Lower lobe of right lung (tissue), 2 donors: ENCODE results near the gene FXYD7. TPM values are rescaled to one million over a fixed set of nuclear protein-coding genes. Genes with fewer than 3 reads are reported as not detected.

Experiments used
- ATAC-seq, 2 donors: fragments of 200-7000 bp; cut with Tn5 transposase; one replicate each; pipeline ENCODE4 v1.9.1; 2020 to 2022; ENCODE audit warnings: mild to moderate bottlenecking in 2 of 2, moderate library complexity in 2 of 2
- DNase-seq: peaks from one replicate; pipeline ENCODE4 v3.0.0-alpha.2; 2020
- H3K27ac ChIP-seq: fragments of 200-600 bp; one replicate; pipeline ENCODE4 v1.8.0; 2022
- H3K27me3 ChIP-seq: fragments of 200-600 bp; one replicate; pipeline ENCODE4 v1.8.0; 2022; ENCODE audit warnings: low read depth
- H3K36me3 ChIP-seq: fragments of 200-600 bp; one replicate; pipeline ENCODE4 v1.8.0; 2022; ENCODE audit warnings: mild to moderate bottlenecking
- H3K4me1 ChIP-seq: fragments of 200-600 bp; one replicate; pipeline ENCODE4 v1.8.0; 2022
- H3K4me3 ChIP-seq: fragments of 200-600 bp; one replicate; pipeline ENCODE4 v1.8.0; 2022; ENCODE audit warnings: mild to moderate bottlenecking
- H3K9me3 ChIP-seq: fragments of 200-600 bp; one replicate; pipeline ENCODE4 v1.8.0; 2022
- intact Hi-C: fragments of 100-400 bp; cut with DNase I; formaldehyde crosslinking; loops from one replicate; pipeline ENCODE4 v1.11.0; 2022
- total RNA-seq: library from RNA; stranded (reverse); fragmentation: NEBNext Ultra II Directional; extraction: Animal tissue kit (Norgen Biotek cat#: 25700); gene quantifications from one replicate; pipeline ENCODE4 v1.2.1, GENCODE V29; 2021
- TF ChIP-seq, protein P1 (sequence below): fragments of 200-600 bp; IDR thresholded peaks from one replicate; pipeline ENCODE4 v1.8.0; 2022; ENCODE audit warnings: antibody characterized with exemption, mild to moderate bottlenecking
- donor health status: DM: no; HTN: yes; CAD: no; lungs with severe emphysema.

The FXYD7 gene
- total RNA-seq, 1 donor from 2014 or later = not detected

- TF ChIP-seq, protein P1, sequence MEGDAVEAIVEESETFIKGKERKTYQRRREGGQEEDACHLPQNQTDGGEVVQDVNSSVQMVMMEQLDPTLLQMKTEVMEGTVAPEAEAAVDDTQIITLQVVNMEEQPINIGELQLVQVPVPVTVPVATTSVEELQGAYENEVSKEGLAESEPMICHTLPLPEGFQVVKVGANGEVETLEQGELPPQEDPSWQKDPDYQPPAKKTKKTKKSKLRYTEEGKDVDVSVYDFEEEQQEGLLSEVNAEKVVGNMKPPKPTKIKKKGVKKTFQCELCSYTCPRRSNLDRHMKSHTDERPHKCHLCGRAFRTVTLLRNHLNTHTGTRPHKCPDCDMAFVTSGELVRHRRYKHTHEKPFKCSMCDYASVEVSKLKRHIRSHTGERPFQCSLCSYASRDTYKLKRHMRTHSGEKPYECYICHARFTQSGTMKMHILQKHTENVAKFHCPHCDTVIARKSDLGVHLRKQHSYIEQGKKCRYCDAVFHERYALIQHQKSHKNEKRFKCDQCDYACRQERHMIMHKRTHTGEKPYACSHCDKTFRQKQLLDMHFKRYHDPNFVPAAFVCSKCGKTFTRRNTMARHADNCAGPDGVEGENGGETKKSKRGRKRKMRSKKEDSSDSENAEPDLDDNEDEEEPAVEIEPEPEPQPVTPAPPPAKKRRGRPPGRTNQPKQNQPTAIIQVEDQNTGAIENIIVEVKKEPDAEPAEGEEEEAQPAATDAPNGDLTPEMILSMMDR = no peak
- no peak overlapping the region for H3K27ac ChIP-seq
- peaks cover 14% of the 10 kb centered on the region for H3K4me1 ChIP-seq
- no peaks in the 10 kb centered on the region for H3K36me3 ChIP-seq
- no peak for ATAC-seq
- intact Hi-C loops = no loop called here
- no peaks in the 10 kb centered on the region for H3K9me3 ChIP-seq
- no peak for DNase-seq
- H3K27me3 ChIP-seq = no peaks in the 10 kb centered on the region
- H3K4me3 ChIP-seq = no peak overlapping the region
Observed at GRCh38 chr19:35130761-35131720, 12.0 kb upstream of the FXYD7 start.

DNA sequence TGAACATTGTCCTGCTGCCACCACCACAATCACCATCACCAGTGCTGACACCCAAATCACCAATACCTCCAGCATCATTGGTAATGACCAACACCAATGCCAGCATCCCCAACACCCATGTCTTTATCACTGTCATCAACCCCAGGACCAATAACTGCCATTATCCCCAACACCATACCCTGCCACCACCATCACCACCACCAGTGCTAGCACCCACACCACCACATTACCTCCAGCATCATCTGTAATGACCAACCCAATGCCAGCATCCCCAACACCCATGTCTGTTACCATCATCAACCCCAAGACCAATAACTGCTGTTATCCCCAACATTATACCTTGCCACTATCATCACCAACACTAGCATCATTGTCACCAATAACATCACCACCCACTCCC lies 10.8 kb upstream of the FXYD7 start:
- intact Hi-C loops = no loop called here
- no peaks in the 10 kb centered on the region for H3K27me3 ChIP-seq
- no peaks in the 10 kb centered on the region for H3K9me3 ChIP-seq
- no peak overlapping the region for H3K27ac ChIP-seq
- TF ChIP-seq, protein P1 = no peak
- H3K4me3 ChIP-seq = no peak overlapping the region
- no peak for ATAC-seq
- DNase-seq = no peak
- no peaks in the 10 kb centered on the region for H3K36me3 ChIP-seq
- H3K4me1 ChIP-seq = peaks cover 15% of the 10 kb centered on the region

GRCh38 chr19:35133826-35134225 lies 9.2 kb upstream of the FXYD7 start:
- H3K27me3 ChIP-seq = no peaks in the 10 kb centered on the region
- no peaks in the 10 kb centered on the region for H3K9me3 ChIP-seq
- H3K36me3 ChIP-seq = no peaks in the 10 kb centered on the region
- DNase-seq (no peak), ATAC-seq (no peak)
- intact Hi-C loops = no loop called here
- TF ChIP-seq, protein P1 = no peak
- peak overlapping the region; percentile 11 for H3K27ac ChIP-seq
- H3K4me1 ChIP-seq = peaks cover 15% of the 10 kb centered on the region
- H3K4me3 ChIP-seq = peak overlapping the region; percentile 19

DNA sequence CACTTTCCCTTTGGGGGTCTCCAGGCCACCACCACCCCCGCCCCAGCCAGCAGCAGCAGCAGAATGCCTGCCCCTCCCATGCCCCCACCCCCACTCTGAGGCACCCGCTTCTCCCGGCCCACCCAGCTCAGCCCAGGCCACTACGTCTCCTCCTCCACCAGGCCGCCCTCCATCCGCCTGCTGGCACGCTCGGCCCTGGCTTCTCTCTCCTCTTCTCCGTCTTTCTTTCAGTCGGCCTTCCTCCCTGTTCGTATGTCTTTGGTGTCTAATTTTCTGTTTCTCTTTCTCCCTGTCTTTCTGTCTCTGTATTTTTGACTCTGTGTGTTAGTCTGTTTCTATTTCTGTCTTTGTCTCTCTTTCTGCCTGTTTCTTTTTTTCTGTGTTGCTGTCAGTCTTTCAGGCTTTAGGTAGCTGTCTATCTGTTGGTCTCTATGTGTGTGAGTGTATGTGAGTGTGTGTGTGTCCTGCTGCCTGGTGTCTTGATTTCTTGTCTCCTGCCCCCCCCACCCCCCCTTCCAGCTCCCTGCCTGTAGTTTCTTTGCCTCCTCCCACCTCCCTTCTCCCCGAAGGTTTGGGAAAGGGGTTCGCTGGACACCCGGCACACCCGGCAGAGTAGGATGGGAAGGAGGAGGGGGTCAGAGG lies 8.3 kb upstream of the FXYD7 start, which contains the start of gene LGI4:
LGI4 (minus strand) TSS at position 459 of the 642 bp plus-strand sequence; CDS start at position 80, 379 bp downstream.
- Histone ChIP-seq H3K9me3 (no peaks in the 10 kb centered on the region), H3K27ac (peak within 1 kb of the TSS; percentile 46), H3K36me3 (no peaks in the 10 kb centered on the region), H3K27me3 (no peaks in the 10 kb centered on the region), H3K4me1 (peaks cover 15% of the 10 kb centered on the region), H3K4me3 (peak within 1 kb of the TSS; percentile 19)
- no peak for ATAC-seq
- intact Hi-C loops = no loop called here
- TF ChIP-seq, protein P1 = no peak
- no peak for DNase-seq

DNA sequence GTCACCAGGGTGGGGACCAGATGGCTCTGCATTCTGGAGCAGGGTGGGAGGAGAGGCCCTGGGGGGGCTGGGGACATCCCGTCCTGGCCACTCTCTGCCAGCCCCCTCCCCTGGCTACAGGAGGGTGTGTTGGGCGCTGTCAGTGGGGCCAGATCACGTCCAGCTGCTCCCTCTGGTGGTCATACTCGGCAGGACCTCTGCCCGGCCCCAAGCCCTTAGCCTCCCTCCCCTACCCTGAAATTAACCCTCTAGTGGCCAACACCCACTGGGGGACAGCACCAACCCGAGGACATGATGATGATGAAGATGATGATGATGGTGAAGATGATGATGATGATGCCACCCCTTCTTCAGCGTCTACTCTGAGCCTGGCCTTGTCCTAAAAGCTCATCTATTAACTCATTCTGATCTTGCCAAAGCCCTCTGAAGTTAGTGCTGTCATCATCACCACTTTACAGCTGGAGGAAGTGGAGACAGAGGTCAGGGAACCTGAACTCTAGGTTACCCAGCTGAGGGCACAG lies 7.6 kb upstream of the FXYD7 start:
- intact Hi-C loops = no loop called here
- Histone ChIP-seq H3K9me3 (no peaks in the 10 kb centered on the region), H3K36me3 (no peaks in the 10 kb centered on the region), H3K4me1 (peaks cover 17% of the 10 kb centered on the region), H3K4me3 (peak overlapping the region; percentile 7), H3K27ac (peak overlapping the region; percentile 46), H3K27me3 (no peaks in the 10 kb centered on the region)
- TF ChIP-seq, protein P1 = peak; percentile 92
- peak; percentile 78 to 80 for ATAC-seq
- peak; percentile 83 for DNase-seq
